ENCODE data around the gene TCEAL8. TPM values are rescaled to one million over a fixed set of nuclear protein-coding genes. Genes with fewer than 3 reads are reported as not detected.
A peak's percentile ranks its signal among the peaks of the same experiment; 100 is the strongest.

The TCEAL8 gene
- total and polyA plus RNA-seq, 9 donors = 41.8 to 121 (median 67.4) TPM

DNA sequence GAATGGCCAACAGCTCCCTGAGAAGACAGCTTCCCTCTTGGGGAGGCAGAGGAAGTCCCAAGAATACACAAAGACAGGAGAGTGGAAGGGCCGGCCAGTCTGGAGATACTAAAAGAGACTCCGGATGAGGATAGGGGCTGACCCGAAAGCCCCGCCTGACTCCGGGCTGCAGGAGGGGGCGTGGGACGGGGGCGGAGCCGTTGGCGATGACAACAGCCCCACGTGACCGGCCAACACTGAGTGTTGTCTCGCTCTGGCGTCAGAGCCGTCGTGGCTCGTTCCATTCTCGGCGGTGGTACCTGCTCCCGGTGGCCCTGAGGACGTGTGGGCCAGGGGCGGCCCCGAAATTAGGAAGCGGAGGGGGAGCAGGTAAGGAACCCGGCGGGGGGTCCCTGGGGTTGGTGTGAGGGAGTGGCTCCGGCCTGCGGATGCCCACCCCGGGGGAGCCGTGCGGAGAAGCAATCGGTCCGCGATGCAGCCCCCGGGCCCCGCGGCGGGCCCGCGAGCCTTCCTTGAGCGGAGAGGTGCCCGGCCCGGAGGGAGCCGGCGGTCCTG, 40.0 kb downstream of the TCEAL8 start, which contains the start of gene BEX4:
Gene BEX4, plus strand, starts transcription at position 239 of the 555 bp plus-strand sequence. CDS start 1,046 bp downstream, outside the sequence.
- peak within 1 kb of the TSS; percentile 83 for H3K4me3 ChIP-seq
- no peaks in the 10 kb centered on the region for H3K9me3 ChIP-seq
- H3K27me3 ChIP-seq = no peaks in the 10 kb centered on the region
- TF ChIP-seq EP300 (IDR thresholded peaks at IDR 0.05) = no peak
- TF ChIP-seq POLR2A (IDR thresholded peaks at IDR 0.05) = peak; percentile 91
- peak; percentile 81 to 89 (median 88) for DNase-seq
- peak within 1 kb of the TSS; percentile 85 to 92 for H3K27ac ChIP-seq
- H3K36me3 ChIP-seq = no peaks in the 10 kb centered on the region
- no peaks in the 10 kb centered on the region for H3K4me1 ChIP-seq (ENCODE audit: insufficient read depth)
- WGBS, 3 donors = 33 to 49% (median 47%) methylated on average over 43 to 45 of the region's 45 CpGs
- intact Hi-C loops (cut with DNase I) = no loop called here

GRCh38 chrX:103212749-103213457, 42.1 kb downstream of the TCEAL8 start:
- intact Hi-C loops (cut with DNase I) = no loop called here
- DNase-seq = no peak
- H3K9me3 ChIP-seq = no peaks in the 10 kb centered on the region
- H3K4me3 ChIP-seq = no peak overlapping the region
- H3K4me1 ChIP-seq (ENCODE audit: insufficient read depth) = no peaks in the 10 kb centered on the region
- TF ChIP-seq EP300 (IDR thresholded peaks at IDR 0.05) = no peak
- TF ChIP-seq POLR2A (IDR thresholded peaks at IDR 0.05) = no peak
- TF ChIP-seq, protein P1, sequence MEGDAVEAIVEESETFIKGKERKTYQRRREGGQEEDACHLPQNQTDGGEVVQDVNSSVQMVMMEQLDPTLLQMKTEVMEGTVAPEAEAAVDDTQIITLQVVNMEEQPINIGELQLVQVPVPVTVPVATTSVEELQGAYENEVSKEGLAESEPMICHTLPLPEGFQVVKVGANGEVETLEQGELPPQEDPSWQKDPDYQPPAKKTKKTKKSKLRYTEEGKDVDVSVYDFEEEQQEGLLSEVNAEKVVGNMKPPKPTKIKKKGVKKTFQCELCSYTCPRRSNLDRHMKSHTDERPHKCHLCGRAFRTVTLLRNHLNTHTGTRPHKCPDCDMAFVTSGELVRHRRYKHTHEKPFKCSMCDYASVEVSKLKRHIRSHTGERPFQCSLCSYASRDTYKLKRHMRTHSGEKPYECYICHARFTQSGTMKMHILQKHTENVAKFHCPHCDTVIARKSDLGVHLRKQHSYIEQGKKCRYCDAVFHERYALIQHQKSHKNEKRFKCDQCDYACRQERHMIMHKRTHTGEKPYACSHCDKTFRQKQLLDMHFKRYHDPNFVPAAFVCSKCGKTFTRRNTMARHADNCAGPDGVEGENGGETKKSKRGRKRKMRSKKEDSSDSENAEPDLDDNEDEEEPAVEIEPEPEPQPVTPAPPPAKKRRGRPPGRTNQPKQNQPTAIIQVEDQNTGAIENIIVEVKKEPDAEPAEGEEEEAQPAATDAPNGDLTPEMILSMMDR (IDR thresholded peaks at IDR 0.05) = no peak
- no peaks in the 10 kb centered on the region for H3K27me3 ChIP-seq
- no peak overlapping the region for H3K27ac ChIP-seq
- 68 to 78% (median 74%) methylated on average over 8 of the region's 8 CpGs for WGBS, 3 donors
- no peaks in the 10 kb centered on the region for H3K36me3 ChIP-seq

DNA sequence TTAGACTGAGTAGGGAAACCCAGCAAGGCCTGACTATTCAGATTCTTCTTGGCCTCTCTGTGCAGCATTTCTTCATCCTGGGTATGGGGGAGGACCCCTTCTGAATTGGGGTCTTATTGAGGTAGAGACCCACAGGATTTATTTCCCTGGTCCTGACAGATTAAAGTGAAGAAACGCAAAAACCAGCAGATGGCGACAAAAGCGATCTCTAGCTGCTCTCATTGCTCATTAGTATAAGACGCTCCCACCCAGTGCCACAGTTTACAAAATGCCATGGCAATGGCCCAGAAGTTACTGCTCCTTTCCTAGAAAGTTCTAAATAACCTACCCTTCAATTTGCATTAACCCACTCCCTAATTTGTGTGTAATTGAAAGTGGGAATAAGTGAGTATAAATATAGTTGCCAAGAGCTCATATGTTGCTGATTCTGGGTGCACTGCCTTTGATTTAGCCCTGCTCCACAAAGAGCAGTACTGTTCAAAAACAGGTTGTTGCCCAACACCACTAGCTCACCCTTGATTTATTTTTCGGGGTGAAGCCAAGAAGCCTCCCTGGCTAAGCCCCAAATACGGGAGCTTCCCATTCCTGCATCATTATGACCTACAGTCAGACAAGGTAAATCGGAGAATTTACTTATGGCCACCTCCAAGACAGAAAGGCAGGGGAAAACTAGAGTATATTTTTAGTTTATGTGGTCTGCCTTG, 43.8 kb downstream of the TCEAL8 start:
- Histone ChIP-seq H3K9me3 (no peaks in the 10 kb centered on the region), H3K36me3 (no peaks in the 10 kb centered on the region), H3K4me1 (ENCODE audit: insufficient read depth) (no peaks in the 10 kb centered on the region), H3K4me3 (no peak overlapping the region), H3K27me3 (no peaks in the 10 kb centered on the region), H3K27ac (no peak overlapping the region)
- 25 to 29% (median 26%) methylated on average over 7 of the region's 7 CpGs for WGBS, 3 donors
- intact Hi-C loops (cut with DNase I) = no loop called here
- peak in 4 of 5 donors; percentile 18 to 45 (median 28) for DNase-seq
- TF ChIP-seq EP300 (IDR thresholded peaks at IDR 0.05) (no peak), POLR2A (IDR thresholded peaks at IDR 0.05) (no peak)
- TF ChIP-seq, protein P1 (IDR thresholded peaks at IDR 0.05) = no peak

- no peak for TF ChIP-seq EP300 (IDR thresholded peaks at IDR 0.05)
- TF ChIP-seq POLR2A (IDR thresholded peaks at IDR 0.05) = no peak
- TF ChIP-seq, protein P1 (IDR thresholded peaks at IDR 0.05) = no peak
- Histone ChIP-seq H3K9me3 (no peaks in the 10 kb centered on the region), H3K36me3 (no peaks in the 10 kb centered on the region), H3K4me3 (no peak overlapping the region), H3K27me3 (no peaks in the 10 kb centered on the region), H3K4me1 (ENCODE audit: insufficient read depth) (no peaks in the 10 kb centered on the region), H3K27ac (no peak overlapping the region)
- WGBS, 3 donors = 67 to 74% (median 70%) methylated on average over 5 of the region's 5 CpGs
- DNase-seq = no peak
- intact Hi-C loops (cut with DNase I) = no loop called here
Observed at GRCh38 chrX:103210056-103210455, 44.9 kb downstream of the TCEAL8 start.

Other genes starting within 250 kb of the TCEAL8 start
- 10 to 100 TPM in 6 of 7 donors, 1 to 10 TPM in 1; 8.3 to 48.9 (median 11.1) TPM for gene BEX1, start 191.0 kb downstream of the TCEAL8 start, total RNA-seq
- 10 to 100 TPM; 17.1 to 26.9 TPM for gene BEX1, start 191.0 kb downstream of the TCEAL8 start, polyA plus RNA-seq
- 10 to 100 TPM in 1 of 7 donors, 1 to 10 TPM in 4, under 1 TPM in 1, not detected in 1; 0.58 to 65.3 (median 1.6) TPM for gene NXF3, start 162.0 kb downstream of the TCEAL8 start, total RNA-seq
- gene NXF3, start 162.0 kb downstream of the TCEAL8 start, polyA plus RNA-seq = under 1 TPM; 0.23 to 0.27 TPM
- gene BEX4, start 40.0 kb downstream of the TCEAL8 start, total RNA-seq = 10 to 100 TPM; 51.0 to 75.3 (median 60.9) TPM
- gene BEX4, start 40.0 kb downstream of the TCEAL8 start, polyA plus RNA-seq = 100 to 1,000 TPM; 101 to 124 TPM
- 1 to 10 TPM in 5 of 7 donors, under 1 TPM in 1, not detected in 1; 0.50 to 4.0 (median 2.2) TPM for gene TCEAL5, start 21.6 kb upstream of the TCEAL8 start, total RNA-seq
- 1 to 10 TPM; 2.3 to 3.6 TPM for gene TCEAL5, start 21.6 kb upstream of the TCEAL8 start, polyA plus RNA-seq
- gene BEX2, start 55.8 kb upstream of the TCEAL8 start, total RNA-seq = 10 to 100 TPM; 29.5 to 67.0 (median 52.9) TPM
- 10 to 100 TPM; 55.9 to 79.4 TPM for gene BEX2, start 55.8 kb upstream of the TCEAL8 start, polyA plus RNA-seq
- 10 to 100 TPM; 12.9 to 44.9 (median 21.6) TPM for gene TCEAL7, start 75.1 kb upstream of the TCEAL8 start, total RNA-seq
- 10 to 100 TPM; 29.0 to 37.1 TPM for gene TCEAL7, start 75.1 kb upstream of the TCEAL8 start, polyA plus RNA-seq
- gene TCEAL9, start 101.4 kb upstream of the TCEAL8 start, total RNA-seq = 100 to 1,000 TPM in 5 of 7 donors, 10 to 100 TPM in 2; 78.0 to 246 (median 139) TPM
- gene TCEAL9, start 101.4 kb upstream of the TCEAL8 start, polyA plus RNA-seq = 100 to 1,000 TPM; 216 to 223 TPM
- 100 to 1,000 TPM; 204 to 424 (median 355) TPM for gene BEX3, start 121.4 kb upstream of the TCEAL8 start, total RNA-seq
- 100 to 1,000 TPM; 368 to 426 TPM for gene BEX3, start 121.4 kb upstream of the TCEAL8 start, polyA plus RNA-seq